HEK293T (cell line): Measurements from ENCODE around the gene MKS1.

ENCODE experiments used
- BHLHE40 ChIP-seq: fragments of 450-650 bp; IDR thresholded peaks from 2 replicates; pipeline ENCODE4 v1.6.1; 2016; ENCODE audit warnings: mild to moderate bottlenecking, moderate library complexity, borderline replicate concordance
- CTBP1 ChIP-seq: fragments of 450-650 bp; IDR thresholded peaks from 2 replicates; pipeline ENCODE4 v1.6.1; 2016; ENCODE audit warnings: borderline replicate concordance
- FOXA1 ChIP-seq: fragments of 450-650 bp; IDR thresholded peaks from 2 replicates; pipeline ENCODE4 v1.6.1; 2016; ENCODE audit warnings: mild to moderate bottlenecking
- FOXK2 ChIP-seq: fragments of 450-650 bp; IDR thresholded peaks from 2 replicates; pipeline ENCODE4 v1.6.1; 2016; ENCODE audit warnings: mild to moderate bottlenecking
- FOXM1 ChIP-seq: fragments of 450-650 bp; IDR thresholded peaks from 2 replicates; pipeline ENCODE4 v1.6.1; 2017; ENCODE audit warnings: mild to moderate bottlenecking, borderline replicate concordance
- L3MBTL2 ChIP-seq: fragments of 450-650 bp; conservative IDR thresholded peaks from 2 replicates; pipeline ENCODE4 v1.6.1; 2016; ENCODE audit warnings: mild to moderate bottlenecking
- SP1 ChIP-seq: fragments of 450-650 bp; IDR thresholded peaks from 2 replicates; pipeline ENCODE4 v1.6.1; 2017
- SUZ12 ChIP-seq: fragments of 450-650 bp; IDR thresholded peaks from 2 replicates; pipeline ENCODE4 v1.6.1; 2016; ENCODE audit warnings: mild to moderate bottlenecking
- TARDBP ChIP-seq: fragments of 450-650 bp; IDR thresholded peaks from 2 replicates; pipeline ENCODE4 v1.6.1; 2016
- ZNF384 ChIP-seq: fragments of 450-650 bp; IDR thresholded peaks from 2 replicates; pipeline ENCODE4 v1.6.1; 2016
- TF ChIP-seq, protein P1 (sequence below): fragments of 450-650 bp; IDR thresholded peaks from 2 replicates; pipeline ENCODE4 v1.6.1; 2016

DNA sequence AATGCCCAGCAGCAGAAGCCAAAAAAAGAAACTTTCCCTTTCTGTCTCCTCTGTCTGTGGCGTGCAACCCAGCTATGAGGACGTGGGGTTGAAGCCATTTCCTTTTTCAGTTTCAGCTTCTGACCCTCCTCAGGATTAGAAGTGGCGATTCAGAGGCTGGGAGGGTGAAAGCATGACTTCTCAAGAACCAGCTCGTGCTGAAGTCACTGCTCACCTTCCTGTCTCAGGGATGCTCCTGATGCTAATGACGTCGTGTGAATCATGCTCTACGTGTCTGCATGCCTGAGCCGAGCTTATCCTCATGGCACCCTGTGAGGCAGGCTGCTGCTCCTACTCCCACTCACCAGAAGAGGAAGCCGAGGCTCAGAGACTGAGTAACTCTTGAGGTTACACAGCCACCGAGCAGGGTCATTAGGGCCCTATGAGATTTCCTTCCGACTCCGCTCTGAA is 13.7 kb upstream of the MKS1 start:
- TF ChIP-seq FOXA1 (no peak), CTBP1 (no peak), L3MBTL2 (0 out of 2 replicates have a peak, but pooled peaks have one; percentile 11), FOXM1 (no peak), SUZ12 (no peak), ZNF384 (no peak), BHLHE40 (no peak), TARDBP (no peak), FOXK2 (no peak), SP1 (no peak)
- TF ChIP-seq, protein P1, sequence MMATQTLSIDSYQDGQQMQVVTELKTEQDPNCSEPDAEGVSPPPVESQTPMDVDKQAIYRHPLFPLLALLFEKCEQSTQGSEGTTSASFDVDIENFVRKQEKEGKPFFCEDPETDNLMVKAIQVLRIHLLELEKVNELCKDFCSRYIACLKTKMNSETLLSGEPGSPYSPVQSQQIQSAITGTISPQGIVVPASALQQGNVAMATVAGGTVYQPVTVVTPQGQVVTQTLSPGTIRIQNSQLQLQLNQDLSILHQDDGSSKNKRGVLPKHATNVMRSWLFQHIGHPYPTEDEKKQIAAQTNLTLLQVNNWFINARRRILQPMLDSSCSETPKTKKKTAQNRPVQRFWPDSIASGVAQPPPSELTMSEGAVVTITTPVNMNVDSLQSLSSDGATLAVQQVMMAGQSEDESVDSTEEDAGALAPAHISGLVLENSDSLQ = no peak
